Parathyroid adenoma (tissue), 2 donors: Measurements from ENCODE around the gene ASAP2.

ENCODE experiments used
- H2AFZ ChIP-seq: fragments of 300-600 bp; sonication (generic); one replicate; pipeline ENCODE4 v1.7.0; 2017; ENCODE audit warnings: antibody characterized with exemption, mild to moderate bottlenecking
- H3K27ac ChIP-seq: fragments of 300-600 bp; sonication (generic); one replicate; pipeline ENCODE4 v1.7.0; 2017
- H3K27me3 ChIP-seq: fragments of 300-600 bp; sonication (generic); one replicate; pipeline ENCODE4 v1.7.0; 2017; ENCODE audit warnings: low read length; ENCODE audit not compliant: control insufficient read depth, insufficient read depth
- H3K36me3 ChIP-seq: fragments of 300-600 bp; sonication (generic); one replicate; pipeline ENCODE4 v1.7.0; 2017; ENCODE audit warnings: low read length; ENCODE audit not compliant: control insufficient read depth, insufficient read depth
- H3K4me1 ChIP-seq: fragments of 300-600 bp; sonication (generic); one replicate; pipeline ENCODE4 v1.7.0; 2017; ENCODE audit warnings: control low read depth
- H3K4me2 ChIP-seq: fragments of 300-600 bp; sonication (generic); one replicate; pipeline ENCODE4 v1.7.0; 2017; ENCODE audit warnings: low read length
- H3K4me3 ChIP-seq: fragments of 300-600 bp; sonication (generic); one replicate; pipeline ENCODE4 v1.7.0; 2017; ENCODE audit warnings: low read depth, low read length
- H3K79me2 ChIP-seq: fragments of 300-600 bp; sonication (generic); one replicate; pipeline ENCODE4 v1.7.0; 2017; ENCODE audit warnings: control low read depth
- H3K9ac ChIP-seq: fragments of 300-600 bp; sonication (generic); one replicate; pipeline ENCODE4 v1.7.0; 2017; ENCODE audit warnings: mild to moderate bottlenecking
- H3K9me3 ChIP-seq: fragments of 300-600 bp; sonication (generic); one replicate; pipeline ENCODE4 v1.7.0; 2017; ENCODE audit warnings: low read length; ENCODE audit not compliant: control insufficient read depth
- TF ChIP-seq, protein P1 (sequence below): fragments of 300-600 bp; sonication (generic); IDR thresholded peaks from one replicate; pipeline ENCODE4 v1.7.0; 2017; ENCODE audit warnings: antibody characterized with exemption, mild to moderate bottlenecking
- donor health status: primary hyperparathyroidism.

Gene ASAP2

DNA sequence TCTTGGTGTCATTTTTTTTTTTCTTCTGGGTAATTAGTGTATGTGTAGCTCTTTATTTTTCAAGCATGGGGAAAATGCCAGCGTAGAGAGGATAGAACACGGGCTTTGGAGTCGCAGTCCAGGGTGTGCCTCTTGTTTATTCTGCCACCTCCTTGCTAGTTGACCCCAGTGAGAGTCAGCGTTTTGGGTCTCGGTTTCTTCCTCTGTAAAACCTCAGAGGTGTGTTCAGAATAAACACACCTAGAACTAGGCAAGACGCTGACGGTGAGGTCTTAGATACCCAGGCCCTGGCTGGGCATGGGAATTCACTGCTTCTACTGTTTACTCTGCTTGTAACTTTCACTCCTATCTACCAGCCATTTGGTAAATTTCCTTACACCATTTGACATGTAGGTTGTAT lies 41.8 kb downstream of the ASAP2 start:
- TF ChIP-seq, protein P1, sequence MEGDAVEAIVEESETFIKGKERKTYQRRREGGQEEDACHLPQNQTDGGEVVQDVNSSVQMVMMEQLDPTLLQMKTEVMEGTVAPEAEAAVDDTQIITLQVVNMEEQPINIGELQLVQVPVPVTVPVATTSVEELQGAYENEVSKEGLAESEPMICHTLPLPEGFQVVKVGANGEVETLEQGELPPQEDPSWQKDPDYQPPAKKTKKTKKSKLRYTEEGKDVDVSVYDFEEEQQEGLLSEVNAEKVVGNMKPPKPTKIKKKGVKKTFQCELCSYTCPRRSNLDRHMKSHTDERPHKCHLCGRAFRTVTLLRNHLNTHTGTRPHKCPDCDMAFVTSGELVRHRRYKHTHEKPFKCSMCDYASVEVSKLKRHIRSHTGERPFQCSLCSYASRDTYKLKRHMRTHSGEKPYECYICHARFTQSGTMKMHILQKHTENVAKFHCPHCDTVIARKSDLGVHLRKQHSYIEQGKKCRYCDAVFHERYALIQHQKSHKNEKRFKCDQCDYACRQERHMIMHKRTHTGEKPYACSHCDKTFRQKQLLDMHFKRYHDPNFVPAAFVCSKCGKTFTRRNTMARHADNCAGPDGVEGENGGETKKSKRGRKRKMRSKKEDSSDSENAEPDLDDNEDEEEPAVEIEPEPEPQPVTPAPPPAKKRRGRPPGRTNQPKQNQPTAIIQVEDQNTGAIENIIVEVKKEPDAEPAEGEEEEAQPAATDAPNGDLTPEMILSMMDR = no peak
- H3K27me3 ChIP-seq = no peaks in the 10 kb centered on the region
- H3K4me2 ChIP-seq = no peak overlapping the region
- H3K9ac ChIP-seq = no peak overlapping the region
- no peaks in the 10 kb centered on the region for H3K36me3 ChIP-seq
- H3K4me3 ChIP-seq = no peak overlapping the region
- H3K4me1 ChIP-seq = no peaks in the 10 kb centered on the region
- H2AFZ ChIP-seq = no peak overlapping the region
- peaks cover 26% of the 10 kb centered on the region for H3K79me2 ChIP-seq
- no peaks in the 10 kb centered on the region for H3K9me3 ChIP-seq
- no peak overlapping the region for H3K27ac ChIP-seq

DNA sequence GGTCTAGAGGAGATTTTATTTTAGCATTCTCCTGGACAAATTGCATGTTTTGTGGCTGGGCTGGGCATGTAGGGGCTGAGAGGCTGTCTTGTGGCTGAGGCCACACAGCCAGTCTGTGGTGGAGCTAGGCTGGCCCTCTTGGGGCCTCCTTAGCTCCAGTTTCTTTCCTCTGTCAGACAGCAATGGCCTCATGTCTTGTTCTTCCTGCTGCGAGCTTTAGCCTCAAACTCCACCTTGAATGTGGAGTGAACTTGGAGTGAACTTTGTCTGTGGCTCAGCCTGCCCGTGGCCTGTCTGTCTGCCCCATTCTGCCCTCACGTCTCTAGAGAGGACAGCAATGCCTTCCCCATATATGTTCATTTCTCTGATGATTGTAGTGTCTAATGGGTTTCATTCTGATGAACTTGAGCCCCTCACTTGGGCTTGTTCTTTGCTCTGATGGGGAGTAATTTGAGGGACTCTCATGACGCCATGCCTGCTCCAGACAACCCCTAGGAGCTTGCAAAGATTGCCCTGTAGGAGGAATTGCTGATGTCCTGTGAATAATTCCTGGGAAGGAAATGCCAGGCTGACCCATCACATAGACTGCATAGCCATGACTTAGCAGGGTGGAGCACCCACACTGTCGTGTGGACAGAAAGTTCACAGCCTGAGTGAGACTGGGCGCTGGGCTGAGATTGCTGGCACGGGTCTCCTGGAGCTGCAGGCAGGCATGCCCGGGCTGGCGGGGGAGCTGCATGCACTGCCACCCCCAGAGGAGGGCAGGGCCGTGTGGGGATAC lies 42.6 kb downstream of the ASAP2 start:
- peaks cover 22% of the 10 kb centered on the region for H3K79me2 ChIP-seq
- no peak overlapping the region for H3K4me2 ChIP-seq
- no peak overlapping the region for H2AFZ ChIP-seq
- H3K27me3 ChIP-seq = no peaks in the 10 kb centered on the region
- no peaks in the 10 kb centered on the region for H3K9me3 ChIP-seq
- no peak overlapping the region for H3K4me3 ChIP-seq
- TF ChIP-seq, protein P1 = no peak
- H3K9ac ChIP-seq = no peak overlapping the region
- H3K36me3 ChIP-seq = no peaks in the 10 kb centered on the region
- no peak overlapping the region for H3K27ac ChIP-seq
- no peaks in the 10 kb centered on the region for H3K4me1 ChIP-seq

DNA sequence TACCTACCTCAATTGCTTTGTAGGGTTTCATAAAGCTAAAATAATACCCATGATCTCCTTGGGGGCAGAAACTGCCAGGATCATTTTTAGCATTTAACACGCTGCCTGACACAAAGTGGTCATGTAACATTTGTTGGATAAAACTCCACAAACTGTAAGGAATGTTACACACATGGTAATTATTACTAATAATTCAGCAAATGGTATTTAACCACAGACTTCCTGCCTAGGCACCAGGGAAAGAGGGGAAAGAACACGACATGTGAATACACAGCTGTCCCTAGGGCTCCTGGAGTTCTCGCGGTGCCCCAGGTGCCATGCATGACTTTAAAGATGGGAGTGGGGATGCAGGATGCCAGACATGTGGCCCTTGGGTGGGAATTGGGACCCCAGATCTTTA lies 43.5 kb downstream of the ASAP2 start:
- Histone ChIP-seq H2AFZ (no peak overlapping the region), H3K27me3 (no peaks in the 10 kb centered on the region), H3K9ac (no peak overlapping the region), H3K9me3 (no peaks in the 10 kb centered on the region), H3K4me2 (no peak overlapping the region), H3K27ac (no peak overlapping the region), H3K4me3 (no peak overlapping the region), H3K4me1 (no peaks in the 10 kb centered on the region), H3K36me3 (no peaks in the 10 kb centered on the region), H3K79me2 (peaks cover 21% of the 10 kb centered on the region)
- TF ChIP-seq, protein P1 = no peak

DNA sequence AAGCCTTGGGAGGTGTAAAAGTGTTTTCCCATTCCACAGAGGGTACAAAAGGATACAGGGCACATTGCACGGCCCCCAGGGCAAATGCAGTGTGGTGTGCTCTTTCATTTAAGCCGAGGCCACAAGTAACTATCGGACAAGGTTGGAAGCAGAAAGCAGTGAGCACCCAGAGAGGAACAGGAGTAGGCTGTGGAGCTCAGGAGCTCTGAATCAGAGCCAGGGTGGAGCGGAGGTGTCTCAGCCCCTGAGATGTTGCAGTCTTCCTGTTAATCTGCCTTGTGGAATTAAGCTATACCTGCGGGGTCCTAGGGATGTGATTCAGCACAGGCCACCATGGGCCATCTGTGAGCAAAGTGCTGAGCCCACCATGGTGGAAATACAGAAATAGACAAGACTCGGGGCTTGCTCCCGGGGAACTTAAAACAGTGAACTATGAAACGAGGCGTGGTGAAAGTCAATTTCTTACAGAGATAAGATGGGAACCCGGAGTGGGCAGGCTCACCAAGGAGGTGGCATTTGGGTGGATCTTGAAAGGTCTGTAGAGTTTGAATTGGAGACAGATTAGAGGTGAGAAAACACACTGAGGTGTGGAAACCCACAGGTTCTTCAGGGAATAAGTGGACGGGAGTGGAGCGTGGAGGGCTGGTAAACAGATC lies 44.0 kb downstream of the ASAP2 start:
- no peak overlapping the region for H3K4me3 ChIP-seq
- H3K9me3 ChIP-seq = no peaks in the 10 kb centered on the region
- no peaks in the 10 kb centered on the region for H3K36me3 ChIP-seq
- no peak overlapping the region for H3K4me2 ChIP-seq
- TF ChIP-seq, protein P1 = no peak
- H3K79me2 ChIP-seq = peaks cover 18% of the 10 kb centered on the region
- no peak overlapping the region for H2AFZ ChIP-seq
- H3K4me1 ChIP-seq = no peaks in the 10 kb centered on the region
- H3K27me3 ChIP-seq = no peaks in the 10 kb centered on the region
- no peak overlapping the region for H3K27ac ChIP-seq
- H3K9ac ChIP-seq = no peak overlapping the region
